ELF-1 (cell line): ENCODE data around the gene PTGFR.
A peak's percentile ranks its signal among the peaks of the same experiment; 100 is the strongest.

ENCODE experiments used
- DNase-seq: peaks from one replicate; pipeline ENCODE4 v3.0.0-alpha.2; 2016; ENCODE audit warnings: low read depth, low spot score

PTGFR gene, protein sequence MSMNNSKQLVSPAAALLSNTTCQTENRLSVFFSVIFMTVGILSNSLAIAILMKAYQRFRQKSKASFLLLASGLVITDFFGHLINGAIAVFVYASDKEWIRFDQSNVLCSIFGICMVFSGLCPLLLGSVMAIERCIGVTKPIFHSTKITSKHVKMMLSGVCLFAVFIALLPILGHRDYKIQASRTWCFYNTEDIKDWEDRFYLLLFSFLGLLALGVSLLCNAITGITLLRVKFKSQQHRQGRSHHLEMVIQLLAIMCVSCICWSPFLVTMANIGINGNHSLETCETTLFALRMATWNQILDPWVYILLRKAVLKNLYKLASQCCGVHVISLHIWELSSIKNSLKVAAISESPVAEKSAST

DNA sequence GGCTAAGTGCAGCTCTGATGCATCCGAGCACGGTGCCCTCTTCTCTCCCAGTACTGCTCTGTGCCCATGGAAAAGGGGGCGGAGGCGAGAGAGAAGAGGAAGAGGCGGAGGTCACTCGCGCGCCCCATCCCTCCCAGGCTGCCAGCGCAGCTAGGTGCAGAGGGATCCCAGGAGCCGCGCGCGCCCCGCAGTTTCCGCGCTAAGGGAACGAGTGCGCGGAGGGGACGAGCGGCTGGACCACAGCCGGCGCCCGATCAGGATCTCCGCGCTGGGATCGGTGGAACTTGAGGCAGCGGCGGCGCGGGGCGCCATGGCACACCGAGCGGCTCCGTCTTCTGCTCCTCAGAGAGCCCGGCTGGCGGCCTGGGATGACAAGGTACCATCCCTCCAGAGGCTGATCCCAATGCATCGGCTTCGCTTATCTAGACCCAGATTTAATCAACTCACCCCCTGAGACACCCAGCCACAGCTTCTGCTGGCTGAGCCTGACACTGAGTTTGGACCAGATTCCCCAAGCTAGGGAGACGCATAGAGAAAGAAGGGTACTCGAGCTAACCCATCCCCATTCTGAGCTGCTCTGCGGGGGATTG lies at the start of gene PTGFR:
TSS of gene PTGFR (plus strand) at position 114 of the 590 bp plus-strand sequence. CDS start 1,770 bp downstream, outside the sequence.
- DNase-seq = peak; percentile 10

DNA sequence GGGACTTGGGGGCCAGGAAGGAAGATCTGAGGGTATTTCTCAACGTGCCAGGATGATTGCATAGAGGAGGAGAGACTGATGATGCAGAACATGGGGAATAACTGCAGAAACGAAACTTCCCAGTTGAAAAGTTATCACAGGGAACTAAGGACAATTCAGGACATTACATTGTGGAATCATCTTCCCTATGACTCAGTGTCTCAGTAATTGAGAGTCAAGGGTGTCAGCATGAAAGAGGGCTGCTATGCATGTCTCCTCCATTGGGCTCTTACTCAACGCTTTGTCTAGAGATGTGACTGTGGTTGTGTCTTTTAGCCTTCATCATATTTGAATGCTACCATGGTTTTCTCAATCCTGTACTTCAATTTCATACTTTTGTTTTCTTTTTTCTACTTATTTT lies 48.9 kb upstream of the PTGFR start:
- DNase-seq = no peak

DNA sequence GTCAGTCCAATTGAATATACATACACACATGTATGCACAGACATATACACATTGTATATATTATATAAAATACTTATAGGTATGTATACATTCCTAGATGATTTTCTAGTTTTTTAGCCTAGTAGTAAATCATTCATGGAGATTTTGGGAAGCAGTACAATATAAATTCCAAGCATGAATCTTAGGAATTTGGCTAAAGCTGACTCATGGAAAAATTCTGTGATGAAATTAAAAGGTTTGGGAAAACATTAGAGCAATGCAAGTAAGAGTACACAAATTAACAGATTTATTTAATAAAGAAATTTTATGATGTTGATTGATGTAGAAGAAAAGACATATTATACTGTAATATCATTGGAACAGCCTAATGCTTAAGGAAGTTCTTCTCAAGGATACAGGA lies 43.7 kb upstream of the PTGFR start:
- no peak for DNase-seq

DNA sequence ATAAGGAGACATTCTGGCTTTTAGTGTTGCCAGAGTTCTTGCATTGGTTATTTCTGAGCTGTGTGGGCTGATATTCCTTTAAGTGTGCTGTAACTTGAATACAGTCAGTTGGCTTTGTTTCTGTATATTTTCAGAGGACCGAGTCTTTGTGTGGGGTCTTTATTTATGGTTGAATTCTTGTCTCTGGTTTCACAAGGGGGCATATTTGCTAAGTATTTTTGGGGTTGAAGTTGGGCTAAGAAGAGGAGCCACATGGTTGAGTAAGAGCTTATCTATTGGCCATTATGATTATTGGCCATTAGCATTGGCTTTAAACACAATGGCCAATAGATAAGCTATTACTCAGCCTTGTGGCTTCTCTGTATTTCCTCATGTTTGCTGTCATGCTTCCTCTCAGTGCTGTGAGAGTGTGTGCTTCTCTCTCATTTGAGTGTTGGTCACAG lies 26.3 kb upstream of the PTGFR start:
- no peak for DNase-seq

DNA sequence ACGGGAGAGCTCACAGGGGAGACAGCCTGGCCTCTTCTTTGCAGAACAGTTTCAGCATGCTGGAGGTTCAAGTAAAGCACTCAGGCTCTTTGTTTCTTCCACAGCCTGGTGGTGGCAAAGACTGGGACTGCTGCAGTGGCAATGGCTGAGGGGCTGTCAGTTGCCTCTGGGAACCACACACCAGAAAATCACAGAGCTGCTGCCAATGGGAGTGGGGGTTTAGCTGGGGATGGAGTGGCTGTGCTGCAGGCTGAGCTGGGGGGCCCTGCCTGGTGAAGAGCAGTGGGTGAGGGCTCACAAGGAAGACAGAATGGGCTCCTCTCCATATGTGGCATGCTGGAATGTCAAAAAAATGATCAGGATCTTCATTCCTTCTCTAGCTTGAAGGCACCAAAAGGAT lies 25.6 kb upstream of the PTGFR start:
- DNase-seq = no peak

DNA sequence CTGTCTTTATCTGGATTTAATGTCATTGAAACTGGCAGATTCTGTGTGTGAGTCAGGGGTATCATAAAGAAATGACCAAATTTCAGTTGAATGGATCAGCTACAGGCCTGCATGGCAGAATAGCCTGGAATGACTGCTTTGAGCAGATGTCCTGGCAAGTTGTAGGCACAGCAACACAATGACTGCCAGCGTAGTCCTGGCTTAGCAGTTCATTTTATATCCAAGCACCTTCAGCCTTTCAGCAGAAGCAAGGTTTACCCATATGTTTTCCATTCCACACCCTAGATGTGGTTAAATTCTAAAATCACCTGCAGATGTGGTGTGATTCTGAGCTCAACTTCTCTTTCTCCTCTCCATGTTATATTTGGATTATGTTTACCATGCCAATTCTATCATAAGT lies 22.3 kb upstream of the PTGFR start:
- DNase-seq = no peak

DNA sequence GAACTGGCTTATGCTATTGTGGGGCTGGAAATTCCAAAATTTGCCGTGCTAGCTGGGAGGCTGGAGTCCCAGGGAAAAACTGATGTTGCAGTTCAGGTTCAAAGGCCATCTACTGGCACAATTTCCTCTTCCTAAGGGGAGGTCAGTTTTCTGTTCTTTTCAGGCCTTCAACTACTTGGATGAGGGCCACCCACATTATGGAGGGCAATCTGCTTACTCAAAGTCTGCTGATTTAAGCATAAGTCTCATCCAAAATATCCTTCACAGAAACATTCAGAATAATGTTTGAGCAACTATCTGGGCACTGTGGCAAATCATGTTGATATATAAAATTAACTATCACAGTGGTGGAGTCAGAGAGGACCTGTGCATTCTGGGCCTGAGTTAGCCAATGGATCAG lies 21.2 kb upstream of the PTGFR start:
- no peak for DNase-seq

DNA sequence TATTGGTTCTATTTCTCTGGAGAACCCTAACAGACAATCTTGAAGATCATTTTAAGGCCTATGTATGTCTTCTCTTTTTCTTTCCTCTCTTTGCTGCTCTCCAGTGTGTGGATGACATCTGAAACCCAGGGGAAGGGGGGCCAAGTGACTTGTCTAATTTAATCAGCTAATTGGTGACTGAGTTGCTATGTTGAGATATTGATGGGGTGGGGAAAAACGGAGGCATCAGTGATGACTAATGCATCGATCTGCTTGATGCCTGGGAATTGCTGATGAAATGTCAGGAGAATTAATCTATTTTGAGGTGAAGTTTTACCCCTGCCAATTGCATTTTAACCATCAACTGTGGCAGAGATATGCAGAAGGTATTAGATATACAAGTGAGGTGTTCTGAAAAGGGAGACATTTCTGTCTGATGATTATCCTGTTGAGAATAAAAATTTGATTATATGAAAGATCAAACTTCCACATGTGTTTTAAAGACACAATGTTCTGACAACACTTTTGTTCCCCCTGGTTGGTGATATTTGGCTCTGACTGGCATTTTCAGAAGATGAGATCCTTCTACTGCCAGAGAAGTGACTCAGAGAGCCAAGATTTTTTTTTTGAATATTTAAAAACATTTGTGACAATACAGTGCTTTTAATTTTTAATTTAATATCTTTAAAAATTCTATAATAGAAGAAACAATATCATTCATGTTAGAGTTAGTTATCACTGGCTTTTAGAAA lies 18.7 kb upstream of the PTGFR start:
- no peak for DNase-seq

DNA sequence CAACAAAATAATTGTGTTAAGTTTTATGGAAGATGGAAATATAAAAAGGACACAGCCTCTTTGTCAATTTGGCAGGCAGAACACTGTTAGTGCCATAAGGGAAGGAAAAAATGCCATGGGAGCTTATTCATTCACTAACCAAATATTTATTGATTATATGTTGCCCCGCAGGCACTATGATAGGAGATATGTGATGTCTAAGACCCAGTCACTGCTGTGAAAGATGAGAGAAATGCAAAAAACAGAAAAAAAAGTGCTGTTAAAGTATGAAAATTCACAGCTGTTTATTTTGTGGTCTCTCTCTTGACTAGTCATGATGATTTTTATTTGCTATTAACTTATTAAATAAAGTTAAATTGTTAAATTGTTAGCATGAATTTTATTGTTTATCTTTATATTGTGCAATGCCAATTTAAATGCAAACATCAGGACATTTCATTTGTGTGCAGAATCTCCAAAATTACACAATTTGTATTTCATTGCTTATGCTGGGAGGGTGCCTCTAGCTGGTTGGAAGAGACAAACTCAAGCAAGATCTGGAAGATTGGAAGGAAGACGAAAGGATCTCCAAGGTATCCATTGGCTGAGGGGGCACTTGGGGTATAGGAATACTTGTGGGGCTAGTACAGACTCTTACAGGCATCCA lies 17.8 kb upstream of the PTGFR start:
- no peak for DNase-seq

DNA sequence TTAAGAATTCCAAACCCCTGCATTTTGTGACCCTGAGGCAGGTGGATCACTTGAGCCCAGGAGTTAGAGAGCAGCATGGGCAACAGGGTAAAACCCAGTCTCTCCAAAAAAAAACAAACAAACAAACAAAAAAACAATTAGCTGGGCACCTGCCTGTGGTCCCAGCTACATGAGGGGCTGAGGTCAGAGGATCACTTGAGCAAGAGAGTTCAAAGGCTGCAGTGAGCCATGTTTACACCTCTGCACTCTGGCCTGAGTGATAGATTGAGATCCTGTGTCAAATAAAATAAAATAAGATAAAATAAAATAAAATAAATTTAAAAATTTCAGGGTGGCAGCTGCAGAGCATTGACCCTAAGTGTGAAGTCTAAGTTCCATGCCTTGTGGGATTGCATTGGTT lies 16.7 kb upstream of the PTGFR start:
- DNase-seq = no peak

DNA sequence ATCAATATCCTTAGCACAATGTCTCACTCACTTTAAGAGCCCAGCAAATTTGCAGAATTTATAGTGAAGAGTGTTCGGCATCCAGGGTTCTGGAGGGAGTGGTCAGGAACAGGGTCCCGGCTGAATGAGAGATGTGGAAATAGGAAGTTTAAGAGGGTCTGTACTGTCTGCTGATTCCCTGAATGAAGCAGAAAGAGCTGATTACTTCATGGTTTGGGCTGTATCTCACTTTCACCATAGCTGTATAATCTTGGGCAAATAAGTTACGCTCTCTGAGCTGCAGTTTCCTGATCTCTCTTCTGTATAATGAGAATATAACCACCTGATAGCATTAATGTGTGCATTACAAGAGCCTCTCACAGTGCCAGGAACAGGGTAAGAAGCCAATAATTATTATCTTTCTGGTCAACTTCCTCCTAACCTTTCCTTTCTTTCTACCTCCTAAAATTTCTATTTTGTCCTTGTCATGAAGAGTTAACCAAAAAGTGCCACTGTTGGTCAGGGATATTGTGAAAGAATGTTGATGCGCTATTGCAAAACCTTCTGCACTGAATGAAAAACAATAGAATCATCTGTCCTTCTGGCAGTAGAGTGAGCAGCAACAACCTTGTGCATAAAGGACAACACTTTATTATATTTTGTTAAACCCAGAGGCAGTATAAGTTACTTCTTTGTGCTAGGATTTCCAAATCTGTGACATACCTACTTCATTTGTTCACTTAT lies 14.7 kb upstream of the PTGFR start:
- DNase-seq = no peak

DNA sequence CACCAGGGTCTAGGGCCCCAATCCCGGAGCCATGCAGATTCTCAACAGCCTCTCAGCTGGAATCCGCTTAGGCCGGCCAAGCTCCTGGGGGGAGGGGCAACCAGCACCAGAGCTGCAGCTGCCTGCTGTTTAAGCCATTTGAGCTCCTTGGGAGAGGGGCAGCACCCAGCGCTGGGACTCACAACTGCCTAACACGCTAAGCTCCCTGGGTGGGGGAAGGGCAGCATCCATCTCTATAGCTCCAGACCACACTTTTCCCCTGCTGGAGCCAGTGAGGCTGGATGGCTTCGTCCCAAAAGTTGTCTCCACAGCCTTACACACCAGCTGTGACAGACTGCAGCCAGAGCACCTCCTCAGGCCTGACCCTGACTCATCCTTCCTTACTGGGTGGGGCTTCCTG lies 6.9 kb upstream of the PTGFR start:
- DNase-seq = peak; percentile 17

DNA sequence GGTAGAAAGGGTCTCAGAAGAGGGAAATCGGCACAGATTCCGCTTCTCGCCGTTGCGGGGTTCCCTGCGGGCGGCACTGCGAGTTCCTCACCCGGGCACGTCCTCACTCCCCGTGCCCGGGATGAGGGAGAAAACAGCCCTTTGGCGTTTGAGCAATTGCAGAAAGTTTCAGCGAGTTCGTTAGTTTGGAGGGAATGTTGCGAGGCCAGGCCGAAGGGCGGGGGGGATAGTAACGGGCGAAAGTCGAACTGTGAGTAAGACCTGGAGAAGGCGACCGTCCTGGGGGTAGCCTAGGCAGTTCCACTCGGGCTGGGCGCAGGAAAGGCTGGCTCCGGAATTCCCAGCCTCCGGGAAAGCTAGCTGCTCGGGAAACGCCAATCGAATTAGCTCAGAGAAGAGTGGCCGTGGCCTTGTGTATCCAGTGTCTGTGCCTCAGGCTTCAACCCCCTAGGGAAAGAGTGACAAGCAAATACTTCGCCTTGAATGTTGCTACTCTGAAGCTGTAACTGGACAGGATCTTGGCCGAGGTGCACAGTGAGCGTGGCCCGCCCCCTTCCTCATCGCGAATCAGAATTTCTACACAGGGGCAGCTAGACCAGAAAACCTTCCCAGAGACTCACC lies 787 bp downstream of the PTGFR start:
- DNase-seq = peak; percentile 32

DNA sequence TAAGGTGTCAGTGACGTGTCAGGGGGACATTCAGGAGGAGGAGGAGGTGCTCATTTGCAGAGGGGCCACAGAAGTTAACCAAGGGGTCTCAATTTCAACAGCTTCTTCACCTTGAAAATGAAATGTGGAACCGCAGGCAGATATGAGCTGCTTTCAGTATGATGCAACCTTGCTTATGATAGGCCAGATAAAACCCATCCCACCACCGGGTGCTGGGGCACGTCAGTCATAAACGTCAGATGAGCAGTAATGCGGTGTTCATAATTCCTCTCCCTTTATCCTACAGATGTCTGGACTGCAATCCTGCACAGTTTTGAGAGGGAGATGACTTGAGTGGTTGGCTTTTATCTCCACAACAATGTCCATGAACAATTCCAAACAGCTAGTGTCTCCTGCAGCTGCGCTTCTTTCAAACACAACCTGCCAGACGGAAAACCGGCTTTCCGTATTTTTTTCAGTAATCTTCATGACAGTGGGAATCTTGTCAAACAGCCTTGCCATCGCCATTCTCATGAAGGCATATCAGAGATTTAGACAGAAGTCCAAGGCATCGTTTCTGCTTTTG lies 1.7 kb downstream of the PTGFR start:
- no peak for DNase-seq

DNA sequence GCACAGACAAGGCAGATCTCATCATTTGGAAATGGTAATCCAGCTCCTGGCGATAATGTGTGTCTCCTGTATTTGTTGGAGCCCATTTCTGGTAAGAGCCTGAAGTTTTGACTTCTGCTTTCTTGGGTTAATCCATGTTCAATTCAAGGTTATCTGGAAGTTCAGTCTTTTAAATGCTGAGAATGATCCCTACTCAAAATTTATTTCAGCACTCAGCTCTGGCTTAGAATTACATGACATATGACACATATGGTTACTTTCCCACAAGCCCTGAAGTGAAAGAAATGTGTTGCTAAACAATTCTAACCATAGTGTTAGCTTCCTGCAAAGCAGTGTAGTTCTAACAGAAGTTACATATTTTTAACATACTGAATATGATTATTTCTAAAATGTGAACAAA lies 2.7 kb downstream of the PTGFR start:
- no peak for DNase-seq

DNA sequence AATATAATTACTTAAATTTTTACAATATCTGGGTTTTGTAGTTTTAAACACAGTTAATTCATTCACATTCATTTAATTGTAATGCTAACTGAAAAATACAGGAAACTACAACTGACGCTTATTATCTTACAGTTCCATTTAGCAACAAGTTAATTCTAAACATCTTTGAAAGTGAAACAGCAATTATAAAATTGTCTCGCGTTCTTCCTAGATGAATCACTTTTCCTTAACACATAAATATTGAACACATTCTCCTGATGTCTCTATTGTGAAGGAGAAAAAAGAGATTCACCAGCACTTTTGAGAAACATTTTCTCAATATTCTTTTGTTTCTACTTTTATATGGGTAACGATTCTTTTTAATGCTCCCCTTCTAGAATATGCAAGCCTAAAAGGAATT lies 6.4 kb downstream of the PTGFR start:
- no peak for DNase-seq

DNA sequence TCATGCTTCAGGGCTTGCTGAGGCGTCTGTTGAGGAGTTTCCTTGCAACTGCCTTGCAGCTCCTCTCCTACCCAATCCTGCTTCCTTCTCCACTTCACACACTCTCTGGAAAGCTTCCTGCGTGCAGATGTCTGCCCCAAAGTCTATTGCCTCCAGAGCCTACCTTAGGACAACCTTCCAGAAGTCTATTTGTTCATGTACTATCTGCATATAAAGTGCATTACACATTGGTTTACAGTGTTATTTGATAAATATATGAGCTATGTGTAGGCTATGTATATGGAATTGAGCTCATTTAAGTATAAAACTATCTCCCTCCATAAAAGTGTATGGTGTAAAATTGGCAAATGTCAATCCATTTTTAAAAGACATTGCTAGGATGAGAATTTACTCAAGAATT lies 9.8 kb downstream of the PTGFR start:
- DNase-seq = no peak

DNA sequence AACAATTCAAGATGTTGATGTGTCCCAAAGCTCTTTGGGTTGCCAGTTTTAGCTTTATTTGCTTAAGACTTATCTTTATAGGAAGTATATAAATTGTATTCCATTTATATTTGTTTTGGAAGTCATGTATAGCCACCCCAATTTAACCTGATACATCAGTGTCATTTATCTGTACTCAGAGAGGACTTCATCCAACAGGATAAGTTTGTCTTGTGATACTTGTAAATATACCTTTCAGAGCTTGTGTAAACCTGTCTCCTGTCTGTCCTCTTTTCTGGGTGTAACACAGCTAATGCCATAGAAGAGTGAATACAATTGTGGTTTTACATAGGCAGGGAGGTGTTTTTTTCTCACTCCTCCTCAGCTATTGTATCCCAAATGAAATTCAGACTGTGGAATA lies 10.4 kb downstream of the PTGFR start:
- DNase-seq = no peak

DNA sequence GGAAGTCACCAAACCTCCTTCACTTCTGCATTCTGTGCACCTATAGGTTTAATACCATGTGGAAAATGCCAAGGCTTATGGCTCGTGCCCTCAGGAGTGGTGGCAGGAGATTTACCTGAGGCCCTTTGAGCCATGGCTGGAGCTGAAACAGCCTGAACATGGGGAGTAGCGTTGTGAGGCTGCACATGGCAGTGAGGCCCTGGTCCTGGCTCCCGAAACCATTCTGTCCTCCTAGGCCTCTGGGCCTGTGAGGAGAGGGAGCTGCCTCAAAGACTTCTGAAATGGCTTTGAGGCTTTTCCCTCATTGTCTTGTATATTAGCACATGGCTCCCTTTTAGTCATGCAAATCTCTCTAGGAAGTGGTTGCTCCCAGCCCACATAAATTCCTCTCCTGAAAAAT lies 20.6 kb downstream of the PTGFR start:
- DNase-seq = no peak

DNA sequence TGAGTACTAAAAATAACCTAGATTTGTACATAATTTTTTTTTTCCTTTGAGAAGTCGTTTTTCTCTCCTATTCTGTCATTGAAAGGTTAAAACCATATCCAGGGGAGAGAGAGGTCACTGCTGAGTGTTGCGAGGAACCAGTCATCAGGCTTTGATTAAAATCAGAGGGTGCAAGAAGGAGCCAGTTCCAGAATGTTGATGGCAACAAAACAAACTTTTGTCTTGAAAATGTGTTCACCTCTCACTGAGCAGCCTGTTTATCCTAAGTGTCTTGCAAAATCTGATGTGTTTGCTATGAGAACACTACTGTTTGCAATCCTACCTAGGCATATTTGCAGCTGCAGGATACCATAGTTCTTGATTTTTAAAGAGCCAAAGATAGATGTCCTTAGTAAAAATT lies 25.9 kb downstream of the PTGFR start:
- no peak for DNase-seq

DNA sequence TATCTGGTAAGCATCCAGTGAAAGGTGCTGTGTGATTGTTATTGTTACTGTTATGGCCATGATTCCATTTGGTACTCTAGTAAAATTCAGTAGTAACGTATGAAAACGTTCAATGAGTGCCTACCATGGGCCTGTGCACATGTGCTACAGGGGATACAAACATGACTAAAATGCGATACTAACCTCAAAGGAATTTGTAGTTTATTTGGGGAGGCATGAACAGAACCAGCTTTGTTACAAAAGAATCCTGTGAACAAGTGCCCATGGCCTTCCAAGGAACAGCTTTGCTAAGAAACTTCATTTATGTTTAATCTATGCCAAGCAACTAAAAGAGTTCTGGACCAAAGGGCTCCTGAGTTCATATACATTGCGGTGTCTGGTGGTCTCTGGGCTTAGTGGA lies 28.7 kb downstream of the PTGFR start:
- DNase-seq = no peak
